H9 (cell line): Measurements from ENCODE around the gene STOM. TPM values are rescaled to one million over a fixed set of nuclear protein-coding genes. Genes with fewer than 3 reads are reported as not detected.

ENCODE experiments used
- DNase-seq: peaks from one replicate; pipeline ENCODE4 v3.0.0-alpha.2; 2017
- H2AFZ ChIP-seq: one replicate; pipeline ENCODE4 v1.6.1; 2013; ENCODE audit warnings: mild to moderate bottlenecking, low read length, control low read depth, moderate library complexity
- H2AK5ac ChIP-seq: 2 replicates; pipeline ENCODE4 v1.6.1; 2013; ENCODE audit warnings: low read length, control low read depth, mixed read lengths; ENCODE audit not compliant: insufficient read length
- H2BK120ac ChIP-seq: one replicate; pipeline ENCODE4 v1.6.1; 2013; ENCODE audit warnings: low read depth, mild to moderate bottlenecking, low read length, control low read depth, inconsistent platforms; ENCODE audit not compliant: poor library complexity, severe bottlenecking
- H2BK12ac ChIP-seq: 2 replicates; pipeline ENCODE4 v1.6.1; 2013; ENCODE audit warnings: low read length, control low read depth, mixed read lengths, low read depth; ENCODE audit not compliant: insufficient read length
- H2BK15ac ChIP-seq: 2 replicates; pipeline ENCODE4 v1.6.1; 2013; ENCODE audit warnings: low read depth, low read length, control low read depth
- H2BK20ac ChIP-seq: one replicate; pipeline ENCODE4 v1.6.1; 2013; ENCODE audit warnings: low read depth, mild to moderate bottlenecking, low read length, control low read depth, inconsistent platforms; ENCODE audit not compliant: poor library complexity, severe bottlenecking
- H2BK5ac ChIP-seq: 2 replicates; pipeline ENCODE4 v1.6.1; 2013; ENCODE audit warnings: low read length, control low read depth, mixed read lengths; ENCODE audit not compliant: insufficient read length
- H3K14ac ChIP-seq: 2 replicates; pipeline ENCODE4 v1.6.1; 2013; ENCODE audit warnings: low read length, control low read depth; ENCODE audit not compliant: insufficient read depth
- H3K18ac ChIP-seq: 2 replicates; pipeline ENCODE4 v1.6.1; 2013; ENCODE audit warnings: low read depth, mild to moderate bottlenecking, mixed read lengths, low read length, control low read depth; ENCODE audit not compliant: insufficient read length
- H3K23ac ChIP-seq: 2 replicates; pipeline ENCODE4 v1.6.1; 2013; ENCODE audit warnings: low read length, control low read depth, mixed read lengths, low read depth; ENCODE audit not compliant: insufficient read length
- H3K23me2 ChIP-seq: 2 replicates; pipeline ENCODE4 v1.6.1; 2013; ENCODE audit warnings: low read depth, mild to moderate bottlenecking, mixed read lengths, low read length, control low read depth; ENCODE audit not compliant: insufficient read length, poor library complexity, severe bottlenecking
- H3K27ac ChIP-seq: 2 replicates; pipeline ENCODE4 v1.5.1; 2013; ENCODE audit warnings: low read length, control low read depth, mixed read lengths, low read depth; ENCODE audit not compliant: insufficient read length
- H3K27me3 ChIP-seq: 2 replicates; pipeline ENCODE4 v1.6.1; 2013; ENCODE audit warnings: low read length, control low read depth, inconsistent platforms; ENCODE audit not compliant: insufficient read depth
- H3K4ac ChIP-seq: 2 replicates; pipeline ENCODE4 v1.6.1; 2013; ENCODE audit warnings: low read depth, mild to moderate bottlenecking, control low read depth, inconsistent platforms, low read length, moderate library complexity
- H3K4me1 ChIP-seq: 2 replicates; pipeline ENCODE4 v1.6.1; 2013; ENCODE audit warnings: low read length, control low read depth, inconsistent platforms; ENCODE audit not compliant: insufficient read depth
- H3K4me2 ChIP-seq: 2 replicates; pipeline ENCODE4 v1.6.1; 2013; ENCODE audit warnings: low read length, control low read depth, mixed read lengths; ENCODE audit not compliant: insufficient read length, insufficient read depth
- H3K56ac ChIP-seq: 2 replicates; pipeline ENCODE4 v1.6.1; 2013; ENCODE audit warnings: low read depth, mild to moderate bottlenecking, mixed read lengths, low read length, control low read depth; ENCODE audit not compliant: insufficient read length
- H3K79me1 ChIP-seq: 2 replicates; pipeline ENCODE4 v1.6.1; 2013; ENCODE audit warnings: low read depth, mild to moderate bottlenecking, moderate library complexity, low read length, control low read depth, inconsistent platforms; ENCODE audit not compliant: insufficient read depth, poor library complexity, severe bottlenecking
- H3K79me2 ChIP-seq: 2 replicates; pipeline ENCODE4 v1.6.1; 2013; ENCODE audit warnings: low read length, control low read depth, inconsistent platforms; ENCODE audit not compliant: insufficient read depth
- H3K9ac ChIP-seq: 2 replicates; pipeline ENCODE4 v1.6.1; 2013; ENCODE audit warnings: low read length, control low read depth, mixed read lengths; ENCODE audit not compliant: insufficient read length; ENCODE audit errors: extremely low read depth
- H3K9me3 ChIP-seq: one replicate; pipeline ENCODE4 v1.6.1; 2013; ENCODE audit warnings: low read depth, low read length, inconsistent platforms; ENCODE audit not compliant: control insufficient read depth
- H3T11ph ChIP-seq: one replicate; pipeline ENCODE4 v1.6.1; 2013; ENCODE audit warnings: mild to moderate bottlenecking, low read length, control low read depth, inconsistent platforms
- H4K20me1 ChIP-seq: one replicate; pipeline ENCODE4 v1.6.1; 2013; ENCODE audit not compliant: control insufficient read depth, insufficient read length, insufficient read depth
- H4K5ac ChIP-seq: 2 replicates; pipeline ENCODE4 v1.6.1; 2013; ENCODE audit warnings: low read depth, mild to moderate bottlenecking, mixed read lengths, low read length, control low read depth; ENCODE audit not compliant: insufficient read length
- H4K8ac ChIP-seq: replicated peaks from 2 replicates; pipeline ENCODE4 v1.6.1; 2013; ENCODE audit warnings: low read length, control low read depth, mixed read lengths, low read depth; ENCODE audit not compliant: insufficient read length
- H4K91ac ChIP-seq: 2 replicates; pipeline ENCODE4 v1.6.1; 2013; ENCODE audit warnings: low read depth, mild to moderate bottlenecking, moderate library complexity, mixed read lengths, low read length, control low read depth; ENCODE audit not compliant: insufficient read length
- H3K27ac Mint-ChIP-seq, 3 experiments: 2 replicates in 2 of 3; 3 replicates in 1 of 3; pipeline ENCODE4 v1.8.0; 2020 to 2021; ENCODE audit warnings: mixed read lengths in 3 of 3, mild to moderate bottlenecking in 1 of 3, moderate library complexity in 1 of 3
- H3K27me3 Mint-ChIP-seq: 2 replicates; pipeline ENCODE4 v1.8.0; 2021; ENCODE audit warnings: low read depth, mild to moderate bottlenecking, moderate library complexity, mixed read lengths
- H3K36me3 Mint-ChIP-seq, 3 experiments: 2 replicates in 2 of 3; 3 replicates in 1 of 3; pipeline ENCODE4 v1.8.0; 2020 to 2021; ENCODE audit warnings: low read depth in 3 of 3, mixed read lengths in 3 of 3; ENCODE audit not compliant: insufficient read depth in 1 of 3
- H3K4me1 Mint-ChIP-seq, 2 experiments: 2 replicates each; pipeline ENCODE4 v1.8.0; 2020; ENCODE audit warnings: mixed read lengths in 2 of 2
- H3K4me3 Mint-ChIP-seq, 2 experiments: 2 replicates in 1 of 2; 3 replicates in 1 of 2; pipeline ENCODE4 v1.8.0; 2020 to 2021; ENCODE audit warnings: mild to moderate bottlenecking in 2 of 2, mixed read lengths in 2 of 2, moderate library complexity in 1 of 2
- H3K9me3 Mint-ChIP-seq, 2 experiments: 2 replicates in 1 of 2; 3 replicates in 1 of 2; pipeline ENCODE4 v1.8.0; 2020; ENCODE audit warnings: mild to moderate bottlenecking in 2 of 2, mixed read lengths in 2 of 2, moderate library complexity in 1 of 2
- CTCF ChIP-seq: fragments of 200-600 bp; sonication (generic); conservative IDR thresholded peaks from 3 replicates; pipeline ENCODE4 v1.8.0; 2021; ENCODE audit warnings: antibody characterized with exemption, mild to moderate bottlenecking
- WGBS: extraction: QIAGEN DNeasy Blood & Tissue Kit; methylation state at CpG from one replicate; pipeline ENCODE4 v1.1.7; 2013; ENCODE audit warnings: missing lambda C conversion rate, low lambda C conversion rate, mixed read lengths; ENCODE audit not compliant: insufficient read length; ENCODE audit errors: extremely low coverage; 5-methylcytosine and 5-hydroxymethylcytosine counted together
- total RNA-seq: library from RNA; stranded (reverse); gene quantifications from 2 replicates; pipeline ENCODE4 v1.2.1, GENCODE V29; 2021

STOM gene
- total RNA-seq, 1 experiment from 2014 or later, result 15.3 TPM

GRCh38 chr9:121371495-121372061, 1.5 kb upstream of the STOM start:
- Histone ChIP-seq H2BK5ac (no peak overlapping the region), H3K56ac (no peak overlapping the region), H3K9ac (no peak overlapping the region), H2AK5ac (no peak overlapping the region), H3K4ac (no peak overlapping the region), H3K79me1 (no peaks in the 10 kb centered on the region), H4K8ac (no peak overlapping the region), H4K91ac (no peak overlapping the region), H3K14ac (no peak overlapping the region), H2BK12ac (no peak overlapping the region), H3K23ac (no peak overlapping the region), H3K27ac (no peak overlapping the region), H3K9me3 (no peaks in the 10 kb centered on the region), H2BK120ac (no peak overlapping the region), H4K20me1 (no peaks in the 10 kb centered on the region), H4K5ac (no peak overlapping the region), H3K27me3 (no peaks in the 10 kb centered on the region; the same call in 1 of the 2 replicates), H3K4me1 (no peaks in the 10 kb centered on the region), H2BK20ac (no peak overlapping the region), H3K18ac (no peak overlapping the region), H3K4me2 (no peak overlapping the region), H2BK15ac (no peak overlapping the region), H3T11ph (no peak overlapping the region), H3K79me2 (no peaks in the 10 kb centered on the region), H3K23me2 (peaks cover 5% of the 10 kb centered on the region), H2AFZ (no peak overlapping the region)
- Mint-ChIP-seq H3K9me3 (peaks cover 0 to 5% of the 10 kb centered on the region in 2 experiments; a peak in 3 of 5 replicates), H3K4me1 (peaks cover 14 to 33% of the 10 kb centered on the region in 2 experiments), H3K36me3 (peaks cover 4 to 9% (median 6%) of the 10 kb centered on the region in 3 experiments; a peak in 6 of 7 replicates), H3K27ac (no peak overlapping the region), H3K4me3 (no peak overlapping the region), H3K27me3 (peaks cover 39% of the 10 kb centered on the region)
- no peak for TF ChIP-seq CTCF
- DNase-seq, result no peak
- WGBS, result no CpG with 5 or more reads among the region's 4 CpGs
